ENCODE data around the gene TBC1D22A.

GRCh38 chr22:46730568-46731245, 31.7 kb upstream of the TBC1D22A start:
- TF ChIP-seq CTCF (IDR thresholded peaks at IDR 0.05; ENCODE audit: poor library complexity) (no peak), EZH2 (IDR thresholded peaks at IDR 0.05; ENCODE audit: borderline replicate concordance) (no peak)
